Measurements from ENCODE around the gene AZU1.
"Not testable (repeated sequence)": the region's sequence is repeated elsewhere in the genome, so short reads cannot be mapped to it uniquely, and the experiment has no call there.

Gene AZU1

DNA sequence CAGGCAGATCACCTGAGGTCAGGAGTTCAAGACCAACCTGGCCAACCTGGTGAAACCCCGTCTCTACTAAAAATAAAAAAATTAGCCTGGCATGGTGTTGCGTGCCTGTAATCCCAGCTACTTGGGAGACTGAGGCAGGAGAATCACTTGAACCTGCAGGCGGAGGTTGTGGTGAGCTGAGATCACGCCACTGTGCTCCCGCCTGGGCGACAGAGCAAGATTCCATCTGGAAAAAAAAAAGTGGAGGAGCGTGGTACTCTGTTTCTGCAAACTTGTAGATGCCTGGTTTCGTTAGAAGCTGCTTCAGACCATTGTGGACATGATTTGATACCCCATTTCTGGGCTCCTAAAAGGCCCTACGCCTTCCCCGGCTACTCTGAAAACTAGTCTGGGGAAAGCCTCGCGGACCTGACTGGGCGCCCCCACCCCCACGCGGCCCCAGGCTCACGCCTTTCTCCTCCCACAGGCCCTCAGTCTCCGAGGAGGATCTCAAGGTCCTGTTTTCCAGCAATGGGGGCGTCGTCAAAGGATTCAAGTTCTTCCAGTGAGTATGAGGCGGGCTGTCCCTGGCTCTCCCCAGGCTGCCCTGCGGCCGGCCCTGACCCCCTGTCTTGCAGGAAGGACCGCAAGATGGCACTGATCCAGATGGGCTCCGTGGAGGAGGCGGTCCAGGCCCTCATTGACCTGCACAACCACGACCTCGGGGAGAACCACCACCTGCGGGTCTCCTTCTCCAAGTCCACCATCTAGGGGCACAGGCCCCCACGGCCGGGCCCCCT, 17.4 kb upstream of the AZU1 start:
- no peak for DNase-seq

DNA sequence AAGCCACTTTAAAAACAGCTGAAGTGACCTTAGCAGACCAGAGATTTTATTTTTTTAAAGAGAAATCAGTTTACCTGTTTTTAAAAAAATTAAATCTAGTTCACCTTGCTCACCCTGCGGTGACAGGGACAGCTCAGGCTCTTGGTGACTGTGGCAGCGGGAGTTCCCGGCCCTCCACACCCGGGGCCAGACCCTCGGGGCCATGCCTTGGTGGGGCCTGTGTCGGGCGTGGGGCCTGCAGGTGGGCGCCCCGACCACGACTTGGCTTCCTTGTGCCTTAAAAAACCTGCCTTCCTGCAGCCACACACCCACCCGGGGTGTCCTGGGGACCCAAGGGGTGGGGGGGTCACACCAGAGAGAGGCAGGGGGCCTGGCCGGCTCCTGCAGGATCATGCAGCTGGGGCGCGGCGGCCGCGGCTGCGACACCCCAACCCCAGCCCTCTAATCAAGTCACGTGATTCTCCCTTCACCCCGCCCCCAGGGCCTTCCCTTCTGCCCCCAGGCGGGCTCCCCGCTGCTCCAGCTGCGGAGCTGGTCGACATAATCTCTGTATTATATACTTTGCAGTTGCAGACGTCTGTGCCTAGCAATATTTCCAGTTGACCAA, 16.7 kb upstream of the AZU1 start:
- DNase-seq = no peak

DNA sequence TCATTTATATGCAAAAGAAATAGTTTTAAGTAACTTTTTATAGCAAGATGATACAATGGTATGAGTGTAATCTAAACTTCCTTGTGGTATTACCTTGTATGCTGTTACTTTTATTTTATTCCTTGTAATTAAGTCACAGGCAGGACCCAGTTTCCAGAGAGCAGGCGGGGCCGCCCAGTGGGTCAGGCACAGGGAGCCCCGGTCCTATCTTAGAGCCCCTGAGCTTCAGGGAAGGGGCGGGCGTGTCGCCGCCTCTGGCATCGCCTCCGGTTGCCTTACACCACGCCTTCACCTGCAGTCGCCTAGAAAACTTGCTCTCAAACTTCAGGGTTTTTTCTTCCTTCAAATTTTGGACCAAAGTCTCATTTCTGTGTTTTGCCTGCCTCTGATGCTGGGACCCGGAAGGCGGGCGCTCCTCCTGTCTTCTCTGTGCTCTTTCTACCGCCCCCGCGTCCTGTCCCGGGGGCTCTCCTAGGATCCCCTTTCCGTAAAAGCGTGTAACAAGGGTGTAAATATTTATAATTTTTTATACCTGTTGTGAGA, 16.1 kb upstream of the AZU1 start:
- DNase-seq = no peak

DNA sequence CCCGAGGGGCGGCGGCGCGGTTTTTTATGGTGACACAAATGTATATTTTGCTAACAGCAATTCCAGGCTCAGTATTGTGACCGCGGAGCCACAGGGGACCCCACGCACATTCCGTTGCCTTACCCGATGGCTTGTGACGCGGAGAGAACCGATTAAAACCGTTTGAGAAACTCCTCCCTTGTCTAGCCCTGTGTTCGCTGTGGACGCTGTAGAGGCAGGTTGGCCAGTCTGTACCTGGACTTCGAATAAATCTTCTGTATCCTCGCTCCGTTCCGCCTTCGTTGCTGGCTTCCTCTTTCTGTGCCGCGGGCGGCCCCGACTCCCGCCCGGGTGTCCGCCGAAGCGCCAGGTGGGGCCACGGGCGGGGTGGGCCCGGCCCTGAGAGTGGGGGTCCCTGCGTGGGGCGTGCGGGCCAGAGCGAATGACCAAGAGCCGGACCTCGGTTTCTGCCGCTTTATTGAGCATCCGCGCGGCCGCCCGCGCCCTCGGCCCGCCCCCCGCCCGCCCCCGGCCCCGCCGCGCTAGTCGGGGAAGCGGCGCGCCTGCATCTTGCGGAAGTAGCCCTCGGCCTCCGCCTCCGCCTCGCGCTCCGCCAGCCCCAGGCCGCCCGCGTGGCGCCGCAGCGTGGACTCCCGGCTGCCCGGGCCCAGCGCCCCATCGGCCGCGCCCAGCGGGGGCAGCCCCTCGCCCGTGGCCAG, 15.4 kb upstream of the AZU1 start:
- no peak for DNase-seq

DNA sequence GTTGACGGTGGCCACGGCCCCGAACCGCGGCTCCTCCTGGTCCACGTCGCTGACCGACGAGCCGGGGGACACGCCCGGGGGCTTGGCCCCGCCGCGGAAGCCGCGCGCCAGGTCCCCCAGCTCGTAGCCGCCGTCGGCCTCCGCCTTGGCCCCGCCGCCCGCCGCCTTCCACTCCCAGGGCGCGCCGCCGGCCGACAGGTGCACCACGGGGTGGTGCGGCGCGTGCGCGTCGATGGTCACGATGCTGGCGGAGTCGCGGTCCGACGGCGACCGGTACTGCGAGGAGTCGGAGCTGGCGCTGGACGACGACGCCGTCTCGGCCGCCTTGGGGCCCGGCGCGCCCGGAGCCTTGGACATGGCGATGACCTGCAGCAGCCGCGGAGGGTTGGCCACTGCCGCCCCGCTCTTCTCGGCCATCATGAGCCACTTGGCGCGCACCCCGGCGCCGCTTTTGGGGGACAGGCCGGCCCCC, 14.9 kb upstream of the AZU1 start:
- DNase-seq = no peak

DNA sequence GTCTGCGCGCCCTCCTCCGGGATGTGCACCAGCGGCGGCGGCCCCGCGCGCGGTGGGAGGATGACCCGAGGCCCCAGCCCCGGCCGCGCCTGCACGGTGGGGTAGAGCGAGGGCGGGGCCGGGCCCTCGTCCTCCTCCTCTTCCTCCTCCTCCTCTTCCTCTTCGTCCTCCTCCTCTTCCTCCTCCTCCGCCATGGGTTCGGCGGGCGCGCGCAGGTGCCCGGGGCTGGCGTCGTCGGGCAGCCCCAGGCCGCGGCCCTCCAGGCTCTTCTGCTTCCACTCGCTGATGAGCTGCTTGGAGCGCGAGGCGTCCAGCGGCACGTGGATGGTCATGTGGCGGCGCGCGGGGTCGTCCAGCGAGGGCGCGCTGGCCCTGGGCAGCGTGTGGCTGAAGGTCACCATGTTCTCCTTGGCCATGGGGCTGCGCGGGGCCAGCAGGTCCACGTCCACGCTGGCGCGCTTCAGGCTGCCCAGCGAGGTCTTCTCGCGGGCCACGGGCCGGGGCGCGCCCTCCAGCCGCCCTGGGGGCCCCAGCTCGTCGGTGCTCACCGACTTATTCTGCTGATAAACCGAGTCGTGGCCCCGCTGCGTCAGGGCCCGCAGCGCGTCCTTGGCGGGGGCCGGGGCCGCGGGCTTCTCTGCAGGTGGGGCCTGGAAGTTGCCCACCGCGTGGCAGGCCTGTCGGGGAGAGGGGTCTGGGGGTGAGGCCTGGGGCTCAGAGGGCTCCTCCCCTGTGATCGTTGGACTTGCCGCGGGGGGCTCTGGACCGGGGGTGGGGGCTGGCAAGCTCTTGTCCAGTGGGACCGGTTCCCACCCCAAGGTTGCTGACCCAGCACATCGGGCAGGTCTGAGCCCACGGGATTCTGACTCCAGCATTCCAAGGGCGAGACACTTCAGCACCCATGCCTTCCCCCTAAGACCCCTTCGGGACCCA, 14.2 kb upstream of the AZU1 start:
- no peak for DNase-seq

DNA sequence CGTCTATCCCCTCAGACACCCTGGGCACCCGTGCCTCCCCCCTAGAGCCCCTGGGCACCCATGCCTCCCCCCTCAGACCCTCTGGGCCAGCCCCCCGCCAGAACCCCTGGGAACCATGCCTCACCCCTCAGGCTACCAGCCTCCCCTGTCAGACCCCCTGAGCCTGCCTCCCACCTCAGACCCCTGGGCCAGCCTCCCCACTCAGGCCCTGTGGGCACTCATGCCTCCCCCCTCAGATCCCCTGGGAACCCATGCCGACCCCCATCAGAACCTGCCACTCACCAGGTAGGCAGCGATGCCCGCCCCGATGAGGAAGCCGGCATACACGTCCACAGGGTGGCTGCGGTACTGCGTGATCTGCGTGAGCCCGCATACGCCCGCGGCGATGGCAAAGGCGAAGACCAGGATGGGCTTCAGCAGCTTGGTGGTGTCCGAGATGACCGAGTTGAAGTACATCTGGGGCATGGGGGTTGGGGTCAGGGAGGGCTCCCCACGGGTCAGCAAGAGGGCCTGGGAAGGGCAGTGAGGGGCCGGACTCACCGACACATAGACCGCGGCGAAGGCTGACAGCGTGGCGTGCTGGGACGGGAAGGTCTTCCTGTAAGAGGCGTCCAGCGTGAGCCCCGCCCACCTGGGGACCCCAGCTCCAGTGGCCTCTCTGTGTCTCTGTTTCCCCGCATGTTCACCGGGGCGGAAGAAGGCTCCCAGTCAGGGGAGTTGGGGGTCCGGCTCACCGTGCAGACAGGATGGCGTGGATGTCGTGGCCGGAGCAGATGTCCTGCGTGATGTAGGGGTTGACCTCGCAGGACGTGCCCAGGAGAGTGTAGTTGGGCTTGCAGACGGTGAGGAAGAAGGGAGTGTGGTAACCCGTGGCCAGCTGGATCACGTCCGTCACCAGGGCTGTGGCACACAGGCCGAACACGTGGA, 13.2 kb upstream of the AZU1 start:
- DNase-seq = no peak

DNA sequence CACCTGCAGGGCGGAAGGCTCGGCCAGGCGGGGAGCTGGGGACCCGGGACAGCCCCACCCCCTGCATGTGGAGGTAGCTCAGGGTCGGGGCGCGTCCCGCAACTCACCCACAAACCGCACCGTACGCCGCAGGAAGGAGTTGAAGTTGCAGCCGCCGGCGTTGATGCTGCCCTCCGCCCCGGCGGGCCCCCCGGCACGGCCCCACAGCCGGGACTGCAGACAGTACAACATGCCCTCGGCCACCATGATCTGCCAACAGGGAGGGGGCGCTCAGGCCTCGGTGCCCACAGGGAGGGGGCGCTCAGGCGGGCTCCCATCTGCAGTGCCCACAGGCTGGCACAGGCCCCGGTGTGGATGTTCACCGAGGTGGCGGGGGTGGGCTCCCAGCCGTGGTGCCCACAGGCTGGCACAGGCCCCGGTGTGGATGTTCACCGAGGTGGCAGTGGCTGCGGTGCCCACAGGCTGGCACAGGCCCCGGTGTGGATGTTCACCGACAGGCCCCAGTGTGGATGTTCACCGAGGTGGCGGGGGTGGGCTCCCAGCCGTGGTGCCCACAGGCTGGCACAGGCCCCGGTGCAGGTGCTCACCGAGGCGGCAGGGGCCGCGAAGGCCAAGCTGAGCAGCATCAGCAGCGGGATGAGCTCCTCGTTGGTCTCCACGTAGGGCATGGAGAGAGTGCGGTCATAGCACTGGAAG, 12.4 kb upstream of the AZU1 start:
- no peak for DNase-seq

DNA sequence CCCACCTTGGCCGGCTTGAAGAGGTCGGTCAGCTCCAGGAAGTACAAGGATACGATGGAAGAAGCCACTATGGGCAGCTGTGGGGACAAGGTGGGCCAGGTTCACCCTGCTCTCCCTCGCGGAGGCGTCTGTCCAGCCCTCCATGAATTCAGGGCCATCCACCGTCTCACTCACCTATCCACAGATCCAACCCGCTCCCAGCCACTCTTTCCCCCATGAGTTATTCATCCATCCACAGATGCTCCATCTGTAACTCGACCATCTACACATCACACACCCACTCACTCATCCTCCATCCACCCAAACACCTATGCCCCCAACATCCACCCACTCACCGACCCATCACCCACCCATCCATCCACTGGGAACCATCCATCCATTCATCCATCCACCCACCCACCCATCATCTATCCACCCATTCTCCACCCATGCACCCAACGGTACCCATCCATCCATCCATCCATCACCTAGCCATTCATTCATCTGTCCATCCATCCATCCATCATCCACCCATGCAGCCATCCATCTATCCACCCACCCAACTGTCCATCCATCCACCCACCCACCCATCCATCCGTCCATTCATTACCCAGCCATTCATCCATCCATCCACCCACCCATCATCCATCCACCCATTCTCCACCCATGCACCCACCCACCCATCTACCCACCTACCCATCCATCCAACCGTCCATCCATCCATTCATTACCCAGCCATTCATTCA, 11.7 kb upstream of the AZU1 start:
- DNase-seq = no peak

DNA sequence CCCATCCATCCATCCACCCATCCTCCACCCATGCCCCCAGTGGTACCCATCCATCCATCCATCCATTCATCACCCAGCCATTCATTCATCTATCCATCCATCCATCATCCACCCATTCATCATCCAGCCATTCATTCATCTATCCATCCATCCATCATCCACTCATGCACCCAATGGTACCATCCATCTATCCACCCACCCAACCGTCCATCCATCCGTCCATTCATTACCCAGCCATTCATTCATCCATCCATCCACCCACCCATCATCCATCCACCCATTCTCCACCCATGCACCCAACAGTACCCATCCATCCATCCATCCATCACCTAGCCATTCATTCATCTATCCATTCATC, 11.2 kb upstream of the AZU1 start:
- DNase-seq = no peak

DNA sequence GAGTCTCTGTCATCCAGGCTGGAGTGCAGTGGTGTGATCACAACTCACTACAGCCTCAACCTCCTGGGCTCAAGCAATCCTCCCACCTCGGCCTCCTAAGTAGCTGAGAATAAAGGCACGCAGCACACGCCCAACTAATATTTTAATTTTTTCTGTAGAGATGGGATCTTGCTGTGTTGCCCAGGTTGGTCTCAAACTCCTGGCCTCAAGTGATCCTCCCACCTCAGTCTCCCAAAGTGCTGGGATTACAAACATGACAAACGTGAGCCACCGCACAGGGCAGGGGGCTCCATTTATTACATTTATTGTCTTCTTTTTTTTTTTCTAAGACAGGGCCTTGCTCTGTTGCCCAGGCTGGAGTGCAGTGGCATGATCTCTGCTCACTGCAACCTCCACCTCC, 7.4 kb upstream of the AZU1 start:
- not testable (repeated sequence) for DNase-seq

DNA sequence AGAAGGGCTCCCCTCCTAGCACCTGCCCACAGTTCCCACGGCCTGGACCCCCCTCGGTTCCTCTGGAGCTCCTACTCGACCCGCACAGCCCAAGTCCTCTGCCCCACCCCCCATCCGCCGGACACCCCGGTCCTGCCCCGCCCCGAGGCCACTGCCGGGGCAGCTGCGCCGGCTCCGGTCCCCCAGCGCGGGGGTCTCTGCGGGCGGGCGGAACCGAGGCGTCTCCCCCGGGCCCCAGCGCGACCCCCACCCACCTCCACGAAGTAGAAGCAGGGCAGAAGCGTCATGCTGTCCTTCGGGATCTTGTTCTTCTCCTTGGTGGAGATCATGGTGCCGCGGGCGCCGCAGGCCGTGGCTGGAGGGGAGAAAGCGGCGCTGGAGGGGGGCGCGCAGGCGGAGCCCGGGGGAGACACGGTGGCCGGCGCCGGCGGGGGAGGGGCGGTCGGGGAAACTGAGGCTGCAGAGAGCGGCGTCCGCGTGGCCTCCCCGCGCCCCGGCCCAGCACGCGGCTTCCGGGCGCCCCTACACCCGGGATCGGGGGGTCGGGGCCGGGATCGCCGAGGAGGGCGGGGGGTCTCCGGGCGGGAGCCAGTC, 6.3 kb upstream of the AZU1 start:
- DNase-seq = peak in 1 of 58 donors; percentile 26

DNA sequence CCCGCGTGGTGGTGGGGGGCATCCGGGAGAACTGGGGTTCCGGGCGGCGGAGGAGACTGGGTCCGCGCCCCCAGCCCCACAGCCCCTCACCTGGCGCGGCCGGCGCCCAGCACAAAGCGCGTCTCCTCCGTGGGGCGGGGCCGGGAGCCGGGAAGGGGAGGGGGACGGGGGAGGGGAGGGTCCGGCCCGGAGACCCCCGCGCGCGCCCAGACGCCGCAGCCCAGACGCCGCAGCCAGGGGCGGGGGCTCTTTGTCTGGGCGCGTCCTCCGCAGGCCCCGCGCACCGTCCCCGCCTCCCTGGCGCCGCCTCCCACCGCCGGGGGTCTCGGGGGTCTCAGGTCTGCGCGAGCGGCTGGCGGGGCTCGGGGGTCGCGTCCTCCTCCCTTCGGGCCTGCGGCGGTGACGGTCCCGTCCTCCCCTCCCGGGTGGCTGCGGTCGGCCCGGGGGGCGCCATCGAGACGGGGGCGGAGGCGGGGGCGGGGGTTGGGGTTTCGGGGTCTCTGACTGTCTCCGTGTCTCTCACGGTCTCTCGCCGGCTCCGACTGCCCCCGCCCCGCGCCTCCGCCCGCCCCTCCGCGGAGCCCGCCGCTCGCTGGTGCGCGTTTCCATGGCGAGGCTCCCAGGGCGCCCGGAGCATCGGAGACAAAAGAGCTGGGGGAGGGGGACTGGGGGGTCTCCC, 5.7 kb upstream of the AZU1 start, which contains the start of gene PLPPR3:
Gene PLPPR3 (minus strand): TSS at position 131 of the 679 bp plus-strand sequence. CDS start 396 bp downstream, outside the sequence.
- peak in 1 of 58 donors; percentile 20 for DNase-seq

DNA sequence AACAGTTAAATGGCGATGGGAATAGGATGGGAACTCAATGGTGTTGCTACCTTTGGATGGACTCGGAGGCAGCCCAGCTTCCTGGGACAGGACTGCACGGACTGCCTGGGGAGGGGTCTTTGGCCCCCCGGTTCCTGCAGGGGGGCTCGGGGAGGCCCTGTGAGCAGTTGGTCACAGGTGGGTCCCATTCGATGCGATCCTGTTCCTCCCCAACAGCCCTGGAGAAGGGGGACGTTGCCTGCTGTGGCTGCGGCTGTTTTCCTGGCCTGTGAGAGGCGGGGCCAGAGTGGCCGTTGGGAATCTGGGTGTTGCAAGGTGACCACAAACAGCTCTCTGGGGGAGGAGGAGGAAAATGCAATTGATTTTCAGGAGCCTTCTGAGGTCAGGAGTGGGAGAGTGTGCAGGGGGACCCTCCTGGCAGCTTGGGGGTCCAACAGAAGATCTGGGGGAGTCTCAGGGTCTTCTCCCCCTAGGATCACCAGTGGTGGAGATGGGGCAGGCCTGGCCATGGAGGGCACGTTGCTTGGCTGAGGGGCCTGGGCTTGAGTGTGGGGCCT, 4.0 kb upstream of the AZU1 start:
- no peak for DNase-seq

DNA sequence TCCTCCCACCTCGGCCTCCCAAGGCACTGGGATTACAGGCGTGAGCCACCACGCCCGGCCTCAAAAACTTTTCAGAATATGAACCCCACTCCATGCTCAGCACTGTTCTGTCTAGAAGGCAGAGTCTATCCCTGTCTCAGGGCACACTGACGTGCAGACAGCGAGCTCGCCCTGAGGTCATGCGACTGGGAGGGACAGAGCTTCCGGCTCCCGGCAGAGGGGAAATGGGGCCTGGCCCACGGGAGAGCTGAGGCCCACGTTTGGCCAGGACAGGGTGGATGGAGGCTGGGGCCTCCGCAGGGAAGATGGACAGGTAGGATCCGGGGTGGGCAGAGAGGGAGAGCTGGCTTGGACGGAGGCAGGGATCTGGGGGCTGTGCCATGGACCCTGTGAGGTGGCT, 2.8 kb upstream of the AZU1 start:
- no peak for DNase-seq

DNA sequence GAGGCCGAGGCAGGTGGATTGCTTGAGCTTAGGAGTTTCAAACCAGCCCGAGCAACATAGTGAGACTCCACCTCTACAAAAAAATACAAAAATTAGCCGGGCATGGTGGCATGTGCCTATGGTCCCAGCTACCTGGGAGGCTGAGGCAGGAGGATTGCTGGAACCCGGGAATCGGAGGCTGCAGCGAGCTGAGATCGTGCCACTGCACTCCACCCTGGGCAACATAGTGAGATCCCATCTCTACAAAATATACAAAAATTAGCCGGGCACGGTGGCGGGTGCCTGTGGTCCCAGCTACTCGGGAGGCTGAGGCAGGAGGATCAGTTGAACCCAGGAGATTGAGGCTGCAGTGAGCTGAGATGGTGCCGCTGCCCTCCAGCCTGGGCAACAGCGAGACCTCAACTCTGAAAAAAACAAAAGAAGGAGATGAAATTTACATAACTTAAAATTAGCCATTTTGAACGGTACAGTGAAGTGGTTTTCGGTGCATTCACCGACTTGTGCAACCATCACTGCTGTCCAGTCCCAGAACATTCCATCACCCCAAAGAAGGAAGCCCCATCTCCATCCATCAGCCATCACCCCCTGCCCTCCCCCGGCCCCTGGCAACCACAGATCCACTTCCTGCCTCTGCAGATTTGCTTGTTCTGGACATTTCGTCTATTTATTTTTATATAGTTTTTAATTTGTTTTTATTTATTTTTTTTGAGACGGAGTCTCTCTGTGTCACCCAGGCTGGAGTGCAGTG, 1.6 kb upstream of the AZU1 start:
- DNase-seq = no peak

All from anterior cingulate cortex (tissue), 58 donors.